Mesenchymal stem cell (in vitro differentiated cells and primary cell): ENCODE measurements around the gene GALNT13.

Source experiments
- DNase-seq: peaks from one replicate; pipeline ENCODE4 v3.0.0-alpha.2; 2013
- H2AFZ ChIP-seq: one replicate; pipeline ENCODE4 v1.6.1; 2013; ENCODE audit warnings: low read depth, mild to moderate bottlenecking, control low read depth, inconsistent platforms, low read length, moderate library complexity
- H2AK5ac ChIP-seq: 2 replicates; pipeline ENCODE4 v1.6.1; 2013; ENCODE audit warnings: low read length, moderate library complexity, mild to moderate bottlenecking, inconsistent platforms; ENCODE audit not compliant: severe bottlenecking
- H2BK120ac ChIP-seq: one replicate; pipeline ENCODE4 v1.6.1; 2013; ENCODE audit warnings: low read depth, mild to moderate bottlenecking, inconsistent platforms, low read length, moderate library complexity
- H2BK12ac ChIP-seq, 2 experiments: one replicate each; pipeline ENCODE4 v1.6.1; 2013; ENCODE audit warnings: inconsistent platforms in 2 of 2, low read length in 2 of 2, mild to moderate bottlenecking in 2 of 2, moderate library complexity in 2 of 2, control low read depth in 1 of 2
- H2BK15ac ChIP-seq: one replicate; pipeline ENCODE4 v1.6.1; 2013; ENCODE audit warnings: mild to moderate bottlenecking, low read depth, inconsistent platforms; ENCODE audit not compliant: poor library complexity, severe bottlenecking
- H2BK5ac ChIP-seq: 2 replicates; pipeline ENCODE4 v1.6.1; 2013; ENCODE audit warnings: low read depth, mild to moderate bottlenecking, low read length, control low read depth, inconsistent platforms; ENCODE audit not compliant: poor library complexity, severe bottlenecking
- H3K14ac ChIP-seq, 2 experiments: one replicate each; pipeline ENCODE4 v1.6.1; 2013; ENCODE audit warnings: inconsistent platforms in 2 of 2, low read length in 2 of 2, control low read depth in 1 of 2, mild to moderate bottlenecking in 1 of 2, moderate library complexity in 1 of 2
- H3K18ac ChIP-seq, 2 experiments: one replicate each; pipeline ENCODE4 v1.6.1; 2013; ENCODE audit warnings: inconsistent platforms in 2 of 2, low read length in 2 of 2, control low read depth in 1 of 2, low read depth in 1 of 2, mild to moderate bottlenecking in 1 of 2
- H3K23ac ChIP-seq, 2 experiments: one replicate each; pipeline ENCODE4 v1.6.1; 2013; ENCODE audit warnings: inconsistent platforms in 2 of 2, low read length in 2 of 2, mild to moderate bottlenecking in 2 of 2, moderate library complexity in 2 of 2, control low read depth in 1 of 2
- H3K27ac ChIP-seq: 2 replicates; pipeline ENCODE4 v1.5.1; 2013; ENCODE audit warnings: mild to moderate bottlenecking, moderate library complexity, low read length, control low read depth, inconsistent platforms; ENCODE audit not compliant: poor library complexity, severe bottlenecking
- H3K27me3 ChIP-seq, 2 experiments: 2 replicates each; pipeline versions ENCODE4 v1.6.1 to v1.7.0; 2013; ENCODE audit warnings: low read length in 2 of 2, mild to moderate bottlenecking in 2 of 2, moderate library complexity in 2 of 2, control low read depth in 1 of 2, inconsistent platforms in 1 of 2; ENCODE audit not compliant: control insufficient read depth in 1 of 2, insufficient read depth in 1 of 2
- H3K36me3 ChIP-seq, 2 experiments: 2 replicates each; pipeline versions ENCODE4 v1.6.1 to v1.7.0; 2013; ENCODE audit warnings: low read length in 2 of 2, control low read depth in 1 of 2, inconsistent platforms in 1 of 2, low read depth in 1 of 2, mild to moderate bottlenecking in 1 of 2; ENCODE audit not compliant: insufficient read depth in 2 of 2, control insufficient read depth in 1 of 2
- H3K4ac ChIP-seq, 2 experiments: one replicate each; pipeline ENCODE4 v1.6.1; 2013; ENCODE audit warnings: inconsistent platforms in 2 of 2, low read length in 2 of 2, mild to moderate bottlenecking in 2 of 2, moderate library complexity in 2 of 2, control low read depth in 1 of 2, low read depth in 1 of 2
- H3K4me1 ChIP-seq: 2 replicates; pipeline ENCODE4 v1.6.1; 2013; ENCODE audit warnings: low read depth, low read length, control low read depth; ENCODE audit not compliant: control insufficient read depth, insufficient read depth
- H3K4me2 ChIP-seq: 2 replicates; pipeline ENCODE4 v1.6.1; 2013; ENCODE audit warnings: low read length, mild to moderate bottlenecking, inconsistent platforms; ENCODE audit not compliant: poor library complexity, severe bottlenecking
- H3K4me3 ChIP-seq, 2 experiments: 2 replicates each; pipeline versions ENCODE4 v1.5.1 to v1.7.0; 2013; ENCODE audit warnings: low read length in 2 of 2, mild to moderate bottlenecking in 2 of 2, control low read depth in 1 of 2, low read depth in 1 of 2; ENCODE audit not compliant: insufficient read depth in 1 of 2
- H3K79me1 ChIP-seq: replicated peaks from 2 replicates; pipeline ENCODE4 v1.6.1; 2013; ENCODE audit warnings: mild to moderate bottlenecking, control low read depth, low read length, inconsistent platforms; ENCODE audit not compliant: poor library complexity, severe bottlenecking
- H3K9ac ChIP-seq: 2 replicates; pipeline ENCODE4 v1.7.0; 2013; ENCODE audit warnings: mild to moderate bottlenecking, low read length, moderate library complexity
- H3K9me3 ChIP-seq: 2 replicates; pipeline ENCODE4 v1.7.0; 2013; ENCODE audit warnings: mild to moderate bottlenecking, low read length; ENCODE audit not compliant: control insufficient read depth
- H4K8ac ChIP-seq: one replicate; pipeline ENCODE4 v1.6.1; 2013; ENCODE audit warnings: inconsistent platforms, mild to moderate bottlenecking, low read length, moderate library complexity
- H4K91ac ChIP-seq: one replicate; pipeline ENCODE4 v1.6.1; 2013; ENCODE audit warnings: mild to moderate bottlenecking, low read length, inconsistent platforms
- WGBS: methylation state at CpG from one replicate; pipeline ENCODE4 v1.1.7; 2013; ENCODE audit warnings: mixed read lengths; 5-methylcytosine and 5-hydroxymethylcytosine counted together

Gene GALNT13

GRCh38 chr2:153986488-153987229 is 114.9 kb downstream of the GALNT13 start:
- Histone ChIP-seq H2AFZ (no peak overlapping the region), H2BK12ac (no peak overlapping the region), H2AK5ac (no peak overlapping the region), H3K9ac (no peak overlapping the region), H3K4me2 (no peak overlapping the region), H3K79me1 (no peaks in the 10 kb centered on the region), H2BK5ac (no peak overlapping the region), H3K27me3 (no peaks in the 10 kb centered on the region), H3K23ac (no peak overlapping the region), H3K27ac (no peak overlapping the region), H3K4ac (no peak overlapping the region), H3K18ac (no peak overlapping the region), H3K4me1 (no peaks in the 10 kb centered on the region), H2BK15ac (no peak overlapping the region), H4K8ac (no peak overlapping the region), H3K14ac (no peak overlapping the region), H3K36me3 (no peaks in the 10 kb centered on the region), H3K4me3 (no peak overlapping the region), H4K91ac (no peak overlapping the region), H2BK120ac (no peak overlapping the region), H3K9me3 (no peaks in the 10 kb centered on the region)
- peak; percentile 22 for DNase-seq
- WGBS = 58% methylated on average over 4 of the region's 9 CpGs

DNA sequence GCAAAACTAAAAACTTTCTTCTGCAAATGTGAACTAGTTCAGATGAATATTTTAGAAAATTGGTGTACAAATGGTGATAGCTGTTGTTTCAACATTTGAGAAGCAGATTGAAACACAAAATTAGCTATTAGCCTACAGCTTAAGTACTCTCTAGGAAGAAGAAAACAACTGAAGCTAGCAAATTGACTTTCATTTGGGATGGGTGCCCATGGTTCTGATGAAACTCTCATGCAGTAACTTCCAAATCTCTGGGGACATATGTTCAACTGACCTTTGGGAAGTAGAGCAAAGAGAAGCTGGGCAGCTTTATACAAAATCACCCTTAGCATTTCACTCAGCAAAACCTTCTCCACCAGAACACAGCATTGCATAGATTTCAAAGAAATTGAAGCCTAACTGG is 119.0 kb downstream of the GALNT13 start:
- H3K23ac ChIP-seq = no peak overlapping the region
- H3K27me3 ChIP-seq = no peaks in the 10 kb centered on the region
- no peak overlapping the region for H3K9ac ChIP-seq
- H3K36me3 ChIP-seq = no peaks in the 10 kb centered on the region
- H2BK120ac ChIP-seq = no peak overlapping the region
- H2BK15ac ChIP-seq = no peak overlapping the region
- no peaks in the 10 kb centered on the region for H3K79me1 ChIP-seq
- no peak overlapping the region for H2AK5ac ChIP-seq
- no peaks in the 10 kb centered on the region for H3K9me3 ChIP-seq
- no peak overlapping the region for H3K14ac ChIP-seq
- no peak overlapping the region for H2BK12ac ChIP-seq
- no peak overlapping the region for H4K8ac ChIP-seq
- H3K4me1 ChIP-seq = no peaks in the 10 kb centered on the region
- no peak overlapping the region for H3K4me2 ChIP-seq
- H3K27ac ChIP-seq = no peak overlapping the region
- no peak overlapping the region for H3K18ac ChIP-seq
- H2BK5ac ChIP-seq = no peak overlapping the region
- H2AFZ ChIP-seq = no peak overlapping the region
- H3K4me3 ChIP-seq = no peak overlapping the region
- no peak overlapping the region for H4K91ac ChIP-seq
- no peak for DNase-seq
- H3K4ac ChIP-seq = no peak overlapping the region

DNA sequence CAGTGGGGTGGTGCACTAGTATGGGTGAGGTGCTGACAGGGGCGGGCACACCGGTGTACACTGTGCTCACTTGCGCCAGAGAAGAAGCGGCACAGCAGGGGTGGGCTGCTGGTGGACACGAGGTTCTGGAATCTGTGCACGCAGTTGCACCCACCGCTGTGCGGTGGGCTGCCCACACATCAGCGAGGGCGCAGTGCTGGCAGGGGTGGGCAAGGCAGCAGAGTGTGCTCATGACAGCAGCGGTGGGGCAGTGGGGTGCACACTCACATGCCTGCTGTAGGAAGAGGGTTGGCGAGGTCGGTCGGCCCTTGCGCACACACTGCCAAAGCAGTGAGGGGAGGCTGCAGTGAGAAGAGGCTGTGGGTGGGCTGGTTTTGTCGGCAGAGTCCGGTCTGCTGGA is 141.8 kb downstream of the GALNT13 start:
- H3K4me3 ChIP-seq = no peak overlapping the region
- H2AK5ac ChIP-seq = no peak overlapping the region
- no peaks in the 10 kb centered on the region for H3K27me3 ChIP-seq
- no peak overlapping the region for H4K8ac ChIP-seq
- 94% methylated on average over 17 of the region's 17 CpGs for WGBS
- DNase-seq = no peak
- no peaks in the 10 kb centered on the region for H3K4me1 ChIP-seq
- H3K23ac ChIP-seq = no peak overlapping the region
- H3K27ac ChIP-seq = no peak overlapping the region
- no peak overlapping the region for H2BK120ac ChIP-seq
- no peak overlapping the region for H2BK5ac ChIP-seq
- peaks cover 26% of the 10 kb centered on the region for H3K9me3 ChIP-seq
- H4K91ac ChIP-seq = no peak overlapping the region
- no peak overlapping the region for H2BK15ac ChIP-seq
- peak overlapping the region in 1 of 2 experiments; percentile 28 for H3K14ac ChIP-seq
- no peak overlapping the region for H2AFZ ChIP-seq
- no peak overlapping the region for H3K4me2 ChIP-seq
- H2BK12ac ChIP-seq = no peak overlapping the region
- H3K9ac ChIP-seq = no peak overlapping the region
- no peak overlapping the region for H3K18ac ChIP-seq
- H3K36me3 ChIP-seq = no peaks in the 10 kb centered on the region
- H3K79me1 ChIP-seq = no peaks in the 10 kb centered on the region
- H3K4ac ChIP-seq = no peak overlapping the region

- no peak overlapping the region for H4K8ac ChIP-seq
- H3K36me3 ChIP-seq = no peaks in the 10 kb centered on the region
- no peak overlapping the region for H3K9ac ChIP-seq
- H3K14ac ChIP-seq = no peak overlapping the region
- H3K4ac ChIP-seq = no peak overlapping the region
- no peak overlapping the region for H3K18ac ChIP-seq
- no peak overlapping the region for H2AFZ ChIP-seq
- H3K9me3 ChIP-seq = peaks cover 13% of the 10 kb centered on the region
- H2BK15ac ChIP-seq = no peak overlapping the region
- no peaks in the 10 kb centered on the region for H3K4me1 ChIP-seq
- no peak overlapping the region for H3K4me3 ChIP-seq
- no peaks in the 10 kb centered on the region for H3K27me3 ChIP-seq
- H3K23ac ChIP-seq = no peak overlapping the region
- no peak overlapping the region for H3K27ac ChIP-seq
- H4K91ac ChIP-seq = no peak overlapping the region
- no peak overlapping the region for H2BK5ac ChIP-seq
- no peak overlapping the region for H2BK120ac ChIP-seq
- DNase-seq = no peak
- no peak overlapping the region for H2AK5ac ChIP-seq
- no peaks in the 10 kb centered on the region for H3K79me1 ChIP-seq
- H2BK12ac ChIP-seq = no peak overlapping the region
- WGBS = 89% methylated on average over 2 of the region's 2 CpGs
- no peak overlapping the region for H3K4me2 ChIP-seq
These were observed 143.5 kb downstream of the GALNT13 start for GRCh38 chr2:154015233-154015632.
